ENCODE results near the gene FGF14. TPM values are rescaled to one million over a fixed set of nuclear protein-coding genes. Genes with fewer than 3 reads are reported as not detected.

Gene FGF14
- total RNA-seq, 2 experiments from 2014 or later: not detected

GRCh38 chr13:102289606-102290005 lies 112.2 kb downstream of the FGF14 start:
- H3K36me3 Mint-ChIP-seq (ENCODE audit: low read depth): no peaks in the 10 kb centered on the region
- DNase-seq: no peak
- CTCF ChIA-PET: no interaction called here
- no peaks in the 10 kb centered on the region for H3K4me1 Mint-ChIP-seq
- no peaks in the 10 kb centered on the region for H3K27me3 Mint-ChIP-seq
- no peaks in the 10 kb centered on the region for H3K9me3 Mint-ChIP-seq
- no peak overlapping the region for H3K4me3 Mint-ChIP-seq
- H3K27ac Mint-ChIP-seq: no peak overlapping the region
- POLR2A ChIA-PET: no interaction called here

DNA sequence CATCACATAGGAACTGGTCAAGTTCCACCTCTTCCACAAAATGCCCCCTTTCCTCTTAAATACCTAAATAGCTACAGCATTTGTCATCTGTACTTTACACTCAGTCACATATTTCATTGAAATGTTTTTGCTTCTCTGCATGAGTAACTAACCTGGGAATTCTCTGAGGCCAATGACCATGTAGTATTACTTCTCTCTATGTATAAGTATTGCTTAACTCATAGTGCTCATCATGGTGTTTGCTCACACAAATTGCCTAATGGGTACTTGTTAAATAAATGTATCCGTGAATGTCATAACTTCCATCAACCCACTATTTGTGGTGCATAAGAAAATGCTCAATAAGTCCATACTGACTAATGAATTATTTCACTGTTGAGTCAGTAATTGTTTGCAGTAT lies 115.5 kb downstream of the FGF14 start:
- POLR2A ChIA-PET: no interaction called here
- H3K4me1 Mint-ChIP-seq: no peaks in the 10 kb centered on the region
- H3K36me3 Mint-ChIP-seq (ENCODE audit: low read depth): no peaks in the 10 kb centered on the region
- no peaks in the 10 kb centered on the region for H3K27me3 Mint-ChIP-seq
- CTCF ChIA-PET: no interaction called here
- DNase-seq: no peak
- H3K4me3 Mint-ChIP-seq: no peak overlapping the region
- H3K27ac Mint-ChIP-seq: no peak overlapping the region
- no peaks in the 10 kb centered on the region for H3K9me3 Mint-ChIP-seq

DNA sequence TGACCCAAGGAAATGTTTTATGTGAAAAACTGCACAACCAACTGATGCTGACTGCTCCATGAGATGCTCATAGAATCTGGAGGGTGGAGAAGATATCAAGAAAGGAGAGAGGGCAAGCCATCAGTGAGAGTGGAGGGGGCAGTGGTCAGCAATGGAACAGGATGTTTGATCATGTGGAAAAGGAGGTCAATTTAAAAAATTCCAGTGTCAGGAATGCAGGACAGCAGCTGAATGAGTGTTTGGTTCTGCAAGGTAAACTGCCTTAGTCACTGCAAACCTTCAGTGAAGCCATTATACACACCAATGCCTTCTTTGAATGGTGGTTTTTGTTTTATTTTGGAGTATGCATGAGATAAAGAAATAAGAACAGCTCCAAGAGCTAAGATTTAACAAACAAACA lies 121.5 kb downstream of the FGF14 start:
- H3K27me3 Mint-ChIP-seq: peaks cover 2% of the 10 kb centered on the region
- CTCF ChIA-PET: no interaction called here
- POLR2A ChIA-PET: no interaction called here

GRCh38 chr13:102277286-102277685 lies 124.6 kb downstream of the FGF14 start:
- POLR2A ChIA-PET: no interaction called here
- Mint-ChIP-seq H3K4me1 (no peaks in the 10 kb centered on the region), H3K27ac (no peak overlapping the region), H3K9me3 (no peaks in the 10 kb centered on the region), H3K27me3 (peaks cover 2% of the 10 kb centered on the region), H3K36me3 (ENCODE audit: low read depth) (no peaks in the 10 kb centered on the region), H3K4me3 (no peak overlapping the region)
- no peak for DNase-seq
- CTCF ChIA-PET: no interaction called here

More for the DNA sequence above, 121.5 kb downstream of the FGF14 start:
- H3K4me1 Mint-ChIP-seq: no peaks in the 10 kb centered on the region
- H3K27ac Mint-ChIP-seq: no peak overlapping the region
- DNase-seq: no peak
- no peak overlapping the region for H3K4me3 Mint-ChIP-seq
- H3K36me3 Mint-ChIP-seq (ENCODE audit: low read depth): no peaks in the 10 kb centered on the region
- no peaks in the 10 kb centered on the region for H3K9me3 Mint-ChIP-seq

DNA sequence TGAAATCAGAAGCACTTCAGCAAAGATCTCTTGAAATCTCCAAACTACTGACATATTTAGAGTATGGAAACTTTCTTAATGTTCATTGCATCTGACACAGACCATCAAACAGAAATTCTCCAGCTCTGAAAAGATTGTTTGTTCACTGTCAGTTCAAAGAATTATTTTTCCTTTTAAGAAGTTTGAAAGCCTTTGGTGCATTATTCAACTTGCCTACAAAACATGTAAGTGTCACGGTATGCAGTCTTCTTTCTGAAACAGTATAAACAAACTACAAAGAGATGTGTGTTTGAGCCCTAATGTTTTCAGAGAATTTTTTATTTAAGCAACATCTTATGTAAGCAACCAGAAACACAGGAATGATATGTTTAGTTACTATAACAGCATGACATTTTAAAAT lies 125.4 kb downstream of the FGF14 start:
- CTCF ChIA-PET: no interaction called here
- Mint-ChIP-seq H3K4me1 (no peaks in the 10 kb centered on the region), H3K9me3 (no peaks in the 10 kb centered on the region), H3K27me3 (peaks cover 2% of the 10 kb centered on the region), H3K36me3 (ENCODE audit: low read depth) (no peaks in the 10 kb centered on the region), H3K27ac (no peak overlapping the region), H3K4me3 (no peak overlapping the region)
- no peak for DNase-seq
- POLR2A ChIA-PET: no interaction called here

- H3K27ac Mint-ChIP-seq: no peak overlapping the region
- ChIA-PET POLR2A (no interaction called here), CTCF (no interaction called here)
- no peaks in the 10 kb centered on the region for H3K4me1 Mint-ChIP-seq
- DNase-seq: no peak
- H3K36me3 Mint-ChIP-seq (ENCODE audit: low read depth): no peaks in the 10 kb centered on the region
- H3K27me3 Mint-ChIP-seq: peaks cover 5% of the 10 kb centered on the region
- H3K4me3 Mint-ChIP-seq: no peak overlapping the region
- no peaks in the 10 kb centered on the region for H3K9me3 Mint-ChIP-seq
These were observed 125.9 kb downstream of the FGF14 start for GRCh38 chr13:102275969-102276368.

- POLR2A ChIA-PET: no interaction called here
- no peak overlapping the region for H3K27ac Mint-ChIP-seq
- no peaks in the 10 kb centered on the region for H3K9me3 Mint-ChIP-seq
- peaks cover 5% of the 10 kb centered on the region for H3K27me3 Mint-ChIP-seq
- no peaks in the 10 kb centered on the region for H3K36me3 Mint-ChIP-seq (ENCODE audit: low read depth)
- CTCF ChIA-PET: no interaction called here
- DNase-seq: no peak
- H3K4me1 Mint-ChIP-seq: no peaks in the 10 kb centered on the region
- H3K4me3 Mint-ChIP-seq: no peak overlapping the region
These were observed 128.7 kb downstream of the FGF14 start for GRCh38 chr13:102273111-102273510.

GRCh38 chr13:102267191-102267590 lies 134.7 kb downstream of the FGF14 start:
- Mint-ChIP-seq H3K9me3 (no peaks in the 10 kb centered on the region), H3K27me3 (peaks cover 3% of the 10 kb centered on the region), H3K4me1 (no peaks in the 10 kb centered on the region), H3K36me3 (ENCODE audit: low read depth) (no peaks in the 10 kb centered on the region), H3K27ac (no peak overlapping the region), H3K4me3 (no peak overlapping the region)
- CTCF ChIA-PET: no interaction called here
- POLR2A ChIA-PET: no interaction called here
- no peak for DNase-seq

DNA sequence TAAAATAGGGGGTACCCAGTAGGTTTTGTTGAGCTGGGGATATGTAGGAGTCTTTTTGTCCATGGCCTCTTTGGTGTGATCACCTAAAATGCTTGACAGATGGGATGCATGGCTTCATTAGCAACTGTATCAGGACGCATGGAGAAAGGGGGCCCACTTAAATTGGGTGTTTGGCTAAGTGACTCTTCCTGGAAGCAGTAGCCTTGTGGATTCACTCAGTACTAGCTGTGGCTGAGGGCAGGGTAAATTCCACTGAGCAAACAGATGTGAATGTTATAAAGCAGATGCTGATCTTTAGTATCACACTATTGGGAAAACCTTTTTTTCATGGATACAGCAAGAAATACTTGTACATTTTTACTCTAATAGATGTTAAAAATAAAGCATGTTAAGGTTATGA lies 140.0 kb downstream of the FGF14 start:
- Mint-ChIP-seq H3K27me3 (no peaks in the 10 kb centered on the region), H3K36me3 (ENCODE audit: low read depth) (no peaks in the 10 kb centered on the region), H3K4me1 (no peaks in the 10 kb centered on the region), H3K9me3 (no peaks in the 10 kb centered on the region), H3K27ac (no peak overlapping the region), H3K4me3 (no peak overlapping the region)
- CTCF ChIA-PET: no interaction called here
- POLR2A ChIA-PET: no interaction called here
- no peak for DNase-seq

DNA sequence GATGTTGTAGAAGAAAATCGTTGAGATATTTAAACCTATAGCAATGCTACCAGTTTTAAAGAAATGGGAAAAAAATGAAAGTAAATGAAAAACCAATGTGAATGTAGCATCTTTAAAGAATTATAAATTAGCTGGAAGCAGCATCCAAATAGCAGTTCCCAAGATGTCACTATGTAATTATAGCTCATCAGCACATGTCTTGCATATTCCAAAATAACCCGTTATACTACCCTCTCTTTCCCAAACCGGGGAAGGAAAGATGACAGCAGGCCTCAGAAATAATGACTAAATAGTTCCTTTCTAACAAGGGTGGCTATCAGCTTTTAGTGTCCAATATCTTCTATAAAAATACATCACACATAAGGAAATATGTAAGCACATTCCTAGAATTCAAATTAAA lies 140.5 kb downstream of the FGF14 start:
- POLR2A ChIA-PET: no interaction called here
- no peak overlapping the region for H3K27ac Mint-ChIP-seq
- CTCF ChIA-PET: no interaction called here

GRCh38 chr13:102260256-102260655 lies 141.6 kb downstream of the FGF14 start:
- ChIA-PET CTCF (no interaction called here), POLR2A (no interaction called here)
- no peaks in the 10 kb centered on the region for H3K9me3 Mint-ChIP-seq
- no peaks in the 10 kb centered on the region for H3K27me3 Mint-ChIP-seq
- H3K4me3 Mint-ChIP-seq: no peak overlapping the region
- no peaks in the 10 kb centered on the region for H3K4me1 Mint-ChIP-seq
- no peak overlapping the region for H3K27ac Mint-ChIP-seq
- DNase-seq: no peak
- H3K36me3 Mint-ChIP-seq (ENCODE audit: low read depth): no peaks in the 10 kb centered on the region

More for the DNA sequence above, 140.5 kb downstream of the FGF14 start:
- no peaks in the 10 kb centered on the region for H3K4me1 Mint-ChIP-seq
- no peaks in the 10 kb centered on the region for H3K36me3 Mint-ChIP-seq (ENCODE audit: low read depth)
- no peaks in the 10 kb centered on the region for H3K27me3 Mint-ChIP-seq
- H3K9me3 Mint-ChIP-seq: no peaks in the 10 kb centered on the region
- no peak for DNase-seq
- no peak overlapping the region for H3K4me3 Mint-ChIP-seq

DNA sequence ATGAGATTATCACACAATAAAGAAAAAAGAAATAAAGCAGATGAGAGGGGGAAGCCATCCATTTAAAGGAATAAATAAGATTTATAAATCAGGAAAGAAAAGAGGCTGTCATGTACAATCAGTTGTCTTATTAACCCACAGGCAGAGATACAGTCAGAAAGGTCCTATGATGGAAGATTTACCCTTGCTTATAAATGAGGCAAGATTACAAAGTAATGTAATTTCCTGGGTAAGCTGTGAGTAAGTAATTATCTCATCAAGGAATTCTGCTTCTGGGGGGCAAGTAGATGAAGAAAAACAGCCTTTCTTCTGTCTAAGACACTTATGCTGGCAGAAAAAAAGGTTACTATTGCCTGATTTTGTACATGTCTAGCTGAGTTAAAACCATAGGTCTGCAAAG lies 146.4 kb downstream of the FGF14 start:
- Mint-ChIP-seq H3K27me3 (no peaks in the 10 kb centered on the region), H3K27ac (no peak overlapping the region), H3K36me3 (ENCODE audit: low read depth) (no peaks in the 10 kb centered on the region), H3K4me3 (no peak overlapping the region), H3K4me1 (no peaks in the 10 kb centered on the region), H3K9me3 (no peaks in the 10 kb centered on the region)
- CTCF ChIA-PET: no interaction called here
- no peak for DNase-seq
- POLR2A ChIA-PET: no interaction called here

- H3K4me1 Mint-ChIP-seq: no peaks in the 10 kb centered on the region
- DNase-seq: no peak
- no peak overlapping the region for H3K27ac Mint-ChIP-seq
- H3K9me3 Mint-ChIP-seq: no peaks in the 10 kb centered on the region
- H3K27me3 Mint-ChIP-seq: no peaks in the 10 kb centered on the region
- POLR2A ChIA-PET: no interaction called here
- H3K4me3 Mint-ChIP-seq: no peak overlapping the region
- CTCF ChIA-PET: no interaction called here
- H3K36me3 Mint-ChIP-seq (ENCODE audit: low read depth): no peaks in the 10 kb centered on the region
These were observed 150.0 kb downstream of the FGF14 start for GRCh38 chr13:102251817-102252216.

GRCh38 chr13:102250448-102250847 lies 151.4 kb downstream of the FGF14 start:
- no peaks in the 10 kb centered on the region for H3K9me3 Mint-ChIP-seq
- H3K36me3 Mint-ChIP-seq (ENCODE audit: low read depth): no peaks in the 10 kb centered on the region
- no peak overlapping the region for H3K27ac Mint-ChIP-seq
- peaks cover 3% of the 10 kb centered on the region for H3K27me3 Mint-ChIP-seq
- H3K4me3 Mint-ChIP-seq: no peak overlapping the region
- CTCF ChIA-PET: no interaction called here
- POLR2A ChIA-PET: no interaction called here
- no peaks in the 10 kb centered on the region for H3K4me1 Mint-ChIP-seq
- no peak for DNase-seq

GRCh38 chr13:102244607-102245227 lies 157.1 kb downstream of the FGF14 start:
- no peaks in the 10 kb centered on the region for H3K4me1 Mint-ChIP-seq
- DNase-seq: no peak
- H3K9me3 Mint-ChIP-seq: no peaks in the 10 kb centered on the region
- H3K27ac Mint-ChIP-seq: no peak overlapping the region
- H3K27me3 Mint-ChIP-seq: peaks cover 3% of the 10 kb centered on the region
- no peak overlapping the region for H3K4me3 Mint-ChIP-seq
- ChIA-PET CTCF (no interaction called here), POLR2A (no interaction called here)
- H3K36me3 Mint-ChIP-seq (ENCODE audit: low read depth): no peaks in the 10 kb centered on the region

Measured in activated CD4-positive, alpha-beta memory T cell treated with anti-CD3 and anti-CD28 coated beads, Interleukin-2, amount 10 ng/mL, durations not matched to agents 7 days and 5 days (primary cell).